ENCODE results near the gene CST4. TPM values are rescaled to one million over a fixed set of nuclear protein-coding genes. Genes with fewer than 3 reads are reported as not detected.

The CST4 gene
- total RNA-seq, 1 donor from 2014 or later: not detected

- Mint-ChIP-seq H3K27me3 (peaks cover 18% of the 10 kb centered on the region), H3K9me3 (ENCODE audit: low read depth) (no peaks in the 10 kb centered on the region), H3K4me1 (ENCODE audit: low read depth) (no peaks in the 10 kb centered on the region), H3K27ac (no peak overlapping the region), H3K36me3 (ENCODE audit: insufficient read depth) (no peaks in the 10 kb centered on the region), H3K4me3 (ENCODE audit: low read depth) (no peak overlapping the region)
- DNase-seq (ENCODE audit: low spot score, unreplicated experiment): no peak
- no peak for TF ChIP-seq CTCF (IDR thresholded peaks at IDR 0.05; ENCODE audit: unreplicated experiment)
These were observed 5.0 kb downstream of the CST4 start for GRCh38 chr20:23683807-23684206.

DNA sequence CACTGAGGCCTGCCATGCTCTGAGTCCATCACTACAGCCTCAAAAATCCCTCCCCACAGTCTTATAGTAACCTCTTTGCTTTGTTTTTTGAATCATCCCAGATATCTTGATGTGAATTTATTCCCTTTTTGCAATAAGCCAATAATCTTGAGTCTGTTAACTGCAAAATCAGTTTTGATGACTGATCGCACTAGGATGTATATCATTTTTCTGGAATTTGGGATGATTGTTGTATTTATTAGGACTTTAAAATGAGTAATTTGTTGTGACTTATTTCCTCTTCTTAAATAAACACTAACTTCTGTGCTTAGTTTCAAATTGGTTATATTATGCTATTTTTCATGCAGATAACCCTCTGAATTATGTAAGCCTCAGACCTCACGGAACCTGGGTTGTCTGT lies 5.6 kb downstream of the CST4 start:
- Mint-ChIP-seq H3K27me3 (peaks cover 18% of the 10 kb centered on the region), H3K9me3 (ENCODE audit: low read depth) (no peaks in the 10 kb centered on the region), H3K27ac (no peak overlapping the region), H3K36me3 (ENCODE audit: insufficient read depth) (no peaks in the 10 kb centered on the region), H3K4me1 (ENCODE audit: low read depth) (no peaks in the 10 kb centered on the region), H3K4me3 (ENCODE audit: low read depth) (no peak overlapping the region)
- DNase-seq (ENCODE audit: low spot score, unreplicated experiment): no peak
- no peak for TF ChIP-seq CTCF (IDR thresholded peaks at IDR 0.05; ENCODE audit: unreplicated experiment)

DNA sequence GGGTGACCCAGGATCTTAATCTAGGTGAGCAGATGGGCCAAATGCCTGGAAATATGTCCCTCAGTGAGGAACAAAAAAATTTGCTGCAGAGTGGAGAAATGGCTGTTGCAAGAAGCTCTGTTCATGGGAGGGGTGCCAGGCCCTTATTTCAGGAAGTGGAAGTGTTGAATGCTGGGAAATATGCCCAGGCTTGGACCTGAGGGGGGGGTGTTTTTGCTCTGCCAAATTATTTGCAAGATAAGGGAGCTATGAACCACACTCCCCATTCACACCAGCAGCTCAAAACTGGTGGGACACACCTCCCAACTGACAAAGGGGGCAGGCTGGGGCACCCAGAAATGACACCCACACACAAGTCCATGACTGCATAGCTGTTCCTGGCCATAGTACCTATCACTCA lies 8.7 kb downstream of the CST4 start:
- H3K9me3 Mint-ChIP-seq (ENCODE audit: low read depth): no peaks in the 10 kb centered on the region
- no peaks in the 10 kb centered on the region for H3K36me3 Mint-ChIP-seq (ENCODE audit: insufficient read depth)
- peaks cover 5% of the 10 kb centered on the region for H3K4me1 Mint-ChIP-seq (ENCODE audit: low read depth)
- no peak for TF ChIP-seq CTCF (IDR thresholded peaks at IDR 0.05; ENCODE audit: unreplicated experiment)
- H3K27ac Mint-ChIP-seq: no peak overlapping the region
- DNase-seq (ENCODE audit: low spot score, unreplicated experiment): no peak
- no peak overlapping the region for H3K4me3 Mint-ChIP-seq (ENCODE audit: low read depth)
- peaks cover 30% of the 10 kb centered on the region for H3K27me3 Mint-ChIP-seq

- H3K4me1 Mint-ChIP-seq (ENCODE audit: low read depth): peaks cover 5% of the 10 kb centered on the region
- H3K36me3 Mint-ChIP-seq (ENCODE audit: insufficient read depth): no peaks in the 10 kb centered on the region
- no peak for DNase-seq (ENCODE audit: low spot score, unreplicated experiment)
- H3K27ac Mint-ChIP-seq: no peak overlapping the region
- peaks cover 29% of the 10 kb centered on the region for H3K27me3 Mint-ChIP-seq
- TF ChIP-seq CTCF (IDR thresholded peaks at IDR 0.05; ENCODE audit: unreplicated experiment): no peak
- no peaks in the 10 kb centered on the region for H3K9me3 Mint-ChIP-seq (ENCODE audit: low read depth)
- H3K4me3 Mint-ChIP-seq (ENCODE audit: low read depth): no peak overlapping the region
These were observed 9.4 kb downstream of the CST4 start for GRCh38 chr20:23679133-23680092.

- peaks cover 15% of the 10 kb centered on the region for H3K27me3 Mint-ChIP-seq
- H3K27ac Mint-ChIP-seq: no peak overlapping the region
- no peak for DNase-seq (ENCODE audit: low spot score, unreplicated experiment)
- peaks cover 5% of the 10 kb centered on the region for H3K4me1 Mint-ChIP-seq (ENCODE audit: low read depth)
- TF ChIP-seq CTCF (IDR thresholded peaks at IDR 0.05; ENCODE audit: unreplicated experiment): no peak
- no peaks in the 10 kb centered on the region for H3K36me3 Mint-ChIP-seq (ENCODE audit: insufficient read depth)
- no peaks in the 10 kb centered on the region for H3K9me3 Mint-ChIP-seq (ENCODE audit: low read depth)
- H3K4me3 Mint-ChIP-seq (ENCODE audit: low read depth): no peak overlapping the region
These were observed 15.6 kb downstream of the CST4 start for GRCh38 chr20:23673209-23673608.
